Measurements from ENCODE around the gene ABCA2. TPM values are rescaled to one million over a fixed set of nuclear protein-coding genes. Genes with fewer than 3 reads are reported as not detected.

Gene ABCA2
- total RNA-seq, 1 donor from 2014 or later, result 25.0 TPM

DNA sequence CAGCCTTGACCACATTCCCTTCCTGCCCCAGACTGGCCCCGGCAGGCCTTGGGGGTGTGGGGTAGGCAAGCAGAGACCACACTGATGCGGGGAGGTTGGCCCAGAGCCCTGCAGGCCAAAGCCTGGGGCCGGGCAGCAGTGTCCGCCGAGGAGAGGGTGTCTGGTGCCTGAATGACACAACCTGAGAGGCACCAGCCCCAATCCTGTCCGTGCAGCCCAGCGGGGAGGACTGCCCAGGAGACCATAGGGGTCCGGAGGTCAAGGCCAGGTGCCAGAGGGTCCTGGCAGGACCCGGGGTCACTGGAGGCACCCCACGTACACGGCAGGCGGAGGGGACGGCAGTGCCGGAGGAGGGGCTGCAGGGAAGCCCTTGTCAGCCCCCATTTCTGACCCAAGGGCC is 56.3 kb downstream of the ABCA2 start:
- peaks cover 3% of the 10 kb centered on the region for H3K27me3 Mint-ChIP-seq
- DNase-seq, result no peak
- no peaks in the 10 kb centered on the region for H3K9me3 Mint-ChIP-seq
- intact Hi-C loops (cut with micrococcal nuclease), result loop anchor here (10.0 kb wide), 1 partner anchor 183 kb away; no protein-coding TSS in a partner anchor
- H3K4me3 Mint-ChIP-seq, result no peak overlapping the region
- peaks cover 7% of the 10 kb centered on the region for H3K4me1 Mint-ChIP-seq
- H3K36me3 Mint-ChIP-seq (ENCODE audit: low read depth), result no peaks in the 10 kb centered on the region
- no peak overlapping the region for H3K27ac Mint-ChIP-seq

DNA sequence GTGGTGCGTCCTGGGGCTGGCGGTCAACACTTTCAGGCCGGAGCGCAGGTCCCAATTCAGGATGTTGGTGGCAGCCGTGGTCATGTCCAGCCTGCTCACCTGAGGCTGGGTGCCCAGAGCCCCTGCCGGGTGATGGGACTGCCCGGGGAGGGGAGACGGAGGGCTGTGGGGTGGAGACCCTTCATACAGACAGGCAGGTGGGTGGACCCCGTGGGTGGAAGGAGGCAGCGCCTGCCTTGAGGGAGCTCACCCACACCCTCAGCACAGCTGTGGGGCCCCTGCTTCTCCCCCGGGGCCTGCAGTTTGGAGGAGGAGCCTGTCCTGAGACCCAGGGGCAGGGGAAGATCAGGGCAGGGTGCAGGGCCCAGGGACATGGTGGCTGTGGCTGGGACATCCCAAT is 57.7 kb downstream of the ABCA2 start:
- DNase-seq, result no peak
- no peak overlapping the region for H3K27ac Mint-ChIP-seq
- H3K36me3 Mint-ChIP-seq (ENCODE audit: low read depth), result no peaks in the 10 kb centered on the region
- H3K4me1 Mint-ChIP-seq, result peaks cover 13% of the 10 kb centered on the region
- intact Hi-C loops (cut with micrococcal nuclease), result loop anchor here (10.0 kb wide), 1 partner anchor 184 kb away; no protein-coding TSS in a partner anchor
- H3K9me3 Mint-ChIP-seq, result no peaks in the 10 kb centered on the region
- peaks cover 5% of the 10 kb centered on the region for H3K27me3 Mint-ChIP-seq
- H3K4me3 Mint-ChIP-seq, result no peak overlapping the region

DNA sequence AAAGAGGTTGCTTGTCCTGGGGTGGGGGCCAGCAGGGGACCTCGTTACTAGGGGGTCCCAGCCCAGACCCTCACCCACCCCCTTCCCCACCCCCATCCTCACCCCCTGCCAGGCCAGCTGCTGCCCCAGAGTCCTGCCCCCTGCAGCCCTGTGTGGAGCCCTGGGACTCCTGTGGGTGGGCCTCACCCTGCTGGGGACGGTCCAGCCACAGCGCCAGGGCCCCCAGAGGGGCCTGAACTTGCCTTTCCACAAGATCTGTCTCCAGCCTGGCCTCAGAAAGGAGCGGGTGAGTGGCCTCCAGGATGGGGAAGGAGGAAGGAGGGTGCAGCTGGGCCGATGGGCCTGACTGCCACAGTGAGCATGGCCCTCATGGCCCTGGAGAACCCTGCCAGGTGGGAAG is 58.3 kb downstream of the ABCA2 start:
- no peak overlapping the region for H3K4me3 Mint-ChIP-seq
- H3K4me1 Mint-ChIP-seq, result peaks cover 9% of the 10 kb centered on the region
- H3K9me3 Mint-ChIP-seq, result no peaks in the 10 kb centered on the region
- no peak for DNase-seq
- peaks cover 3% of the 10 kb centered on the region for H3K27me3 Mint-ChIP-seq
- H3K36me3 Mint-ChIP-seq (ENCODE audit: low read depth), result no peaks in the 10 kb centered on the region
- intact Hi-C loops (cut with micrococcal nuclease), result loop anchor here (10.0 kb wide), 1 partner anchor 185 kb away; no protein-coding TSS in a partner anchor
- H3K27ac Mint-ChIP-seq, result no peak overlapping the region

- peaks cover 3% of the 10 kb centered on the region for H3K27me3 Mint-ChIP-seq
- no peaks in the 10 kb centered on the region for H3K9me3 Mint-ChIP-seq
- DNase-seq, result no peak
- intact Hi-C loops (cut with micrococcal nuclease), result no loop called here
- no peaks in the 10 kb centered on the region for H3K36me3 Mint-ChIP-seq (ENCODE audit: low read depth)
- H3K4me3 Mint-ChIP-seq, result no peak overlapping the region
- H3K4me1 Mint-ChIP-seq, result peaks cover 9% of the 10 kb centered on the region
- H3K27ac Mint-ChIP-seq, result no peak overlapping the region
These were observed 58.9 kb downstream of the ABCA2 start for GRCh38 chr9:136969150-136969549.

DNA sequence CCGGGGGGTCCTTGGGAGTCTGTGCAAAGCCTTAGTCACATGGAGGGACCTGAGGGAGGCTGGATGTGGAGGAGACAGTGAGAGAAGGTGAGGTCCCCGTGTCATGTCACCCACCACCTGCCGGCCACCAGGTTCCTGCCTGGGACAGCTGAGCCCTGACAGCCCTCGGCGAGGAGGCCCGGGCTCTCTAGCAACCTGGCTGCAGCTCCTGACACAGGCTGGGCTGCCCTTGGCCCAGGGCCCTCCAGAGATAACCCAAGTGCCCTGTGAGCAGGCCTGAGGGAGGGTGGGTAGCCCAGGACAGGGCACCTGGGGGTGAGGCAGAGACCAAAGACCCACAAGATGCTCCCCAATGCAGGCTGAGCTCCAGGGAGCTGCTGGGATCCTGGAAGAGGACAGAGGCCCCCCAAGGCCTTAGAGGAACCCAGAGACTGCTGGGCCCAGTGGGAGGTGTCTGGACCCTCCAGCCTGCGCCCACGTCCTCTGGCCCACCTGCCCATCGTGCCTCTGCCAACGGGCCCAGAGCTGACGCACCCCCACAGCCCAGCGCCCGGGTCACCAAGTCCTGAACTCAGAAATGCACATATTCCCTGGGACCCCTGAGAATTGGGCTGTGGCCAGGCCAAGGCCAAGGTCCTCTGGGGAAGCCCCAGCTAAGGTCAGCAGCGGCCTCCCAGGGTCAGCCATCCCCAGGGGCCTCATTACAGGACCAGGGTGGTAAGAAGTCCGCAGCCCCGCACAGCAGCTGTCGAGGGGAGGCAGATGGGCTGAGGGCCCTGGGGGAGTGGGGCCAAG is 59.5 kb downstream of the ABCA2 start:
- no peak for DNase-seq
- Mint-ChIP-seq H3K4me1 (peaks cover 9% of the 10 kb centered on the region), H3K27ac (no peak overlapping the region), H3K36me3 (ENCODE audit: low read depth) (no peaks in the 10 kb centered on the region), H3K27me3 (peaks cover 3% of the 10 kb centered on the region), H3K4me3 (no peak overlapping the region), H3K9me3 (no peaks in the 10 kb centered on the region)
- intact Hi-C loops (cut with micrococcal nuclease), result no loop called here

- no peaks in the 10 kb centered on the region for H3K36me3 Mint-ChIP-seq (ENCODE audit: low read depth)
- H3K27me3 Mint-ChIP-seq, result peaks cover 3% of the 10 kb centered on the region
- H3K4me1 Mint-ChIP-seq, result peaks cover 13% of the 10 kb centered on the region
- H3K4me3 Mint-ChIP-seq, result peak overlapping the region; percentile 68
- peak overlapping the region; percentile 77 for H3K27ac Mint-ChIP-seq
- intact Hi-C loops (cut with micrococcal nuclease), result no loop called here
- no peaks in the 10 kb centered on the region for H3K9me3 Mint-ChIP-seq
- DNase-seq, result peak; percentile 79
These were observed 62.1 kb downstream of the ABCA2 start for GRCh38 chr9:136965771-136966484.

DNA sequence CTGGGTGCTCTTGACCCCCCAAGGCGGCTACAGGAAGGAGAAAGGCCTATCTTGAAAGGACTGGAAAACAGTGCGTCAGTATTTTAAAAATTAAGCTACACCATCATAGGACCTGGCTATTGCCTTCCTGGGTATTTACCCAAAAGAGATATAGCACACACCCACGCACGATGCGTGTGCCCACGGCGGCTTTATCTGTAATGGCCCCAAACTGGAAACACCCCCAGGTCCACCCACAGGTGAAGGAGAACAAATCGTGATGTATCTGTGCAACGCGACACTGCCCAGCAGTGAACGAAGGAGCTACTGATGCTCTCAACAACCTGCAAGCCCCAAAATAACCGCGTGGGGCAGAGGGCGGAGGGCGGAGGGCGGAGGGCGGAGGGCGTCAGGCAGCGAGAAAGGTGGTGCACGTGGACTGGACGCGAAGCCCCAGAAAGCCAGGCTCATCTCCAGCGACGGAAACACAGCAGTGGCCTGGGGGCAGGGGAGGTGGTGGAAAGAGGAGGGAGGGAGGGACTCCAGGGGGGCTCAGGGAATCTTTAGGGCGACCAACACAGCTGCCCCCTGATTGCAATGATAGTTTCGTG is 63.1 kb downstream of the ABCA2 start:
- no peak overlapping the region for H3K27ac Mint-ChIP-seq
- no peak overlapping the region for H3K4me3 Mint-ChIP-seq
- H3K27me3 Mint-ChIP-seq, result peaks cover 3% of the 10 kb centered on the region
- intact Hi-C loops (cut with micrococcal nuclease), result no loop called here
- H3K36me3 Mint-ChIP-seq (ENCODE audit: low read depth), result no peaks in the 10 kb centered on the region
- no peaks in the 10 kb centered on the region for H3K9me3 Mint-ChIP-seq
- DNase-seq, result no peak
- H3K4me1 Mint-ChIP-seq, result peaks cover 13% of the 10 kb centered on the region

DNA sequence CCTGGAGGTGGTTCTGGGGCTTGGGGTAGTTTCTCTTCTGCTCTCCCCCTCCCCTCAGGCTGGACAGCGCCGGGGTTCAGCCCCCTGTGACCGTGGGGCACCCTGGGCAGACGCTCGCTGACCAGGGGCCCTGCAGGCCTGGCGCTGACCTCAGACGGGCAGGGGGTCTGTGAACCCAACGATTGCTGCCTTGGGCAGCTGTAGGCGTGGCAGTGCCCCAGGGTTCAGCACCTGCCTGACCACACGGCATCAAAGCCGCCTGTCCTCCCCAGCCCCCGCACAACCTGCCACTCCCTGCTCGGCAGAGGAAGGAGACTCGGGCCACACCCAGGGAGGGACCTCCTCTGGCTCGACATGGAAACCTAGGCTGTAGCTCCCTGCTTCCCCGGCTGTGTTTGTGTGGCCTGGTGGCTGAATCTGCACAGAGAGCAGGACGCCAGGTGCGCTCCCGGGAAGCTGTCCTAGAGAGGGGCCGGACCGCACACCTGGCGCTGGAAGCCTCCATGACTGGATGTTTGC is 63.8 kb downstream of the ABCA2 start:
- no peak overlapping the region for H3K27ac Mint-ChIP-seq
- intact Hi-C loops (cut with micrococcal nuclease), result no loop called here

DNA sequence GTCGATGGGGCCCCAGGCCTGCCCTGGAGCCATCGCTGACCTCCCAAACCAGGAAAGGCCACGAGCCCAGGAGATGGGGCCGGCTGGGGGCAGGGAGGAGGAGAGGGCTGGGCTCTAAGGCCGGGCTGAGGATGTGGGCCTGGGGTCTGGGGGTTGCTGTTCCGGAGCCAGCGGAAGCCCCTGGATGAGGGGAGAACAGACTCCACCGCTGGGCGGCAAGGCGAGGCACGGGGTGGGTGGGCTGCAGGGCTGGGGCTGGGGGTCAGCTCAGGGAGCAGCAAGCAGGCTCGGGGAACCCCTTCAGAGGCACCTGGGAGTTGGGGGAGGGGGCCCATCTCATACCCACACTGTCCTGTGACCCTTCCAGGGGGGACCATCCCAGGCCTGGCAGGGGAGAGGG is 64.3 kb downstream of the ABCA2 start:
- Mint-ChIP-seq H3K4me3 (no peak overlapping the region), H3K9me3 (no peaks in the 10 kb centered on the region), H3K27ac (no peak overlapping the region), H3K27me3 (peaks cover 3% of the 10 kb centered on the region), H3K4me1 (peaks cover 13% of the 10 kb centered on the region), H3K36me3 (ENCODE audit: low read depth) (no peaks in the 10 kb centered on the region)
- intact Hi-C loops (cut with micrococcal nuclease), result no loop called here
- DNase-seq, result no peak

More for the DNA sequence above, 63.8 kb downstream of the ABCA2 start:
- Mint-ChIP-seq H3K27me3 (peaks cover 3% of the 10 kb centered on the region), H3K36me3 (ENCODE audit: low read depth) (no peaks in the 10 kb centered on the region), H3K9me3 (no peaks in the 10 kb centered on the region), H3K4me1 (peaks cover 13% of the 10 kb centered on the region), H3K4me3 (no peak overlapping the region)
- no peak for DNase-seq

GRCh38 chr9:136963341-136963740 is 64.7 kb downstream of the ABCA2 start:
- no peaks in the 10 kb centered on the region for H3K9me3 Mint-ChIP-seq
- peaks cover 3% of the 10 kb centered on the region for H3K27me3 Mint-ChIP-seq
- DNase-seq, result no peak
- H3K4me1 Mint-ChIP-seq, result peaks cover 13% of the 10 kb centered on the region
- no peak overlapping the region for H3K27ac Mint-ChIP-seq
- intact Hi-C loops (cut with micrococcal nuclease), result no loop called here
- no peak overlapping the region for H3K4me3 Mint-ChIP-seq
- H3K36me3 Mint-ChIP-seq (ENCODE audit: low read depth), result no peaks in the 10 kb centered on the region

- Mint-ChIP-seq H3K27me3 (peaks cover 3% of the 10 kb centered on the region), H3K4me3 (no peak overlapping the region), H3K9me3 (no peaks in the 10 kb centered on the region), H3K36me3 (ENCODE audit: low read depth) (no peaks in the 10 kb centered on the region), H3K4me1 (peaks cover 13% of the 10 kb centered on the region), H3K27ac (no peak overlapping the region)
- intact Hi-C loops (cut with micrococcal nuclease), result no loop called here
- DNase-seq, result no peak
These were observed 65.3 kb downstream of the ABCA2 start for GRCh38 chr9:136962701-136963248.

- H3K4me3 Mint-ChIP-seq, result no peak overlapping the region
- no peak overlapping the region for H3K27ac Mint-ChIP-seq
- DNase-seq, result no peak
- peaks cover 3% of the 10 kb centered on the region for H3K27me3 Mint-ChIP-seq
- peaks cover 3% of the 10 kb centered on the region for H3K9me3 Mint-ChIP-seq
- H3K36me3 Mint-ChIP-seq (ENCODE audit: low read depth), result no peaks in the 10 kb centered on the region
- H3K4me1 Mint-ChIP-seq, result peaks cover 13% of the 10 kb centered on the region
- intact Hi-C loops (cut with micrococcal nuclease), result no loop called here
These were observed 65.9 kb downstream of the ABCA2 start for GRCh38 chr9:136962163-136962562.

DNA sequence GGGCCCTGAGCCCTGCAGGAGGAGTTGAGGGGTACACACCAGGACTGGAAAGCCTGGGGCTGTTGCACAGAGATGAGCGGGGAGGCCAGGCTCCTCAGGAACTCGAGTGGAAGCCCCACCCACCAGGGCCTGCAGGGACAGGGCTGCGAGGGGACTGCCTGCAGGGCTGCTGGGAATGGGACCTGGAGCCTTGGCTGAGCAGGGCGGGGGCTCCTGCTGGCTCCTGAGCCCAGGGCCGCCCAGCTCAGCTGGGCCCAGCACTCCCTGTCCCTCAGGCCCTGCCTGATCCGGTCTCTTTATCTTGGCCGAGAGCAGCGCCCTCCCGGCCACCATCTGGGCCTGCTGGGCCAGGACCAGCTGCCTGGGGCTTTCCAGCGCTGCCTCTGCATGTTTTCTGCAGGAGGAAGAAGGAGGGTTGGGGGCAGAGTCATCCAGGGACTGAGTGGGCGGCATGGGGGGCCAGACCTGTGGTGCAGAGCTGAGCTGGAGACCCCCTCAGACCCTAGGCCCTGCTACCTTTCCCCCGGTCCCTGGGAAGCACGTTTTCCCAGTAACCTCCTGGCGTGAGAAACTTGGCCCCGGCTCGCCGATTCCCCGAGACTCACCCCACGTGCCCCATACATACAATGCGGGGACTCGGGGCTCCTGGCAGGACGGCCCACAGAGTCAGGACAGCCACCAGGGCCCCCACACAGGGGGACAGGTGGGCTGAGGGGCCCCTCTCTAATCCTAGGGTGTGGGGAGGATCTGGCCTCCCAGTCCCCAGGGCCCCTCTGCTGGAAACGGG is 66.6 kb downstream of the ABCA2 start:
- Mint-ChIP-seq H3K27me3 (peaks cover 3% of the 10 kb centered on the region), H3K9me3 (peaks cover 8% of the 10 kb centered on the region), H3K4me1 (peaks cover 13% of the 10 kb centered on the region), H3K36me3 (ENCODE audit: low read depth) (peaks cover 2% of the 10 kb centered on the region), H3K4me3 (no peak overlapping the region), H3K27ac (no peak overlapping the region)
- intact Hi-C loops (cut with micrococcal nuclease), result no loop called here
- DNase-seq, result no peak

Measured in activated CD4-positive, alpha-beta T cell treated with anti-CD3 and anti-CD28 coated beads, Interleukin-2, amount 10 ng/mL, durations not matched to agents 24 days and 14 days (primary cell).